ENCODE measurements around the gene NHS.

The NHS gene

DNA sequence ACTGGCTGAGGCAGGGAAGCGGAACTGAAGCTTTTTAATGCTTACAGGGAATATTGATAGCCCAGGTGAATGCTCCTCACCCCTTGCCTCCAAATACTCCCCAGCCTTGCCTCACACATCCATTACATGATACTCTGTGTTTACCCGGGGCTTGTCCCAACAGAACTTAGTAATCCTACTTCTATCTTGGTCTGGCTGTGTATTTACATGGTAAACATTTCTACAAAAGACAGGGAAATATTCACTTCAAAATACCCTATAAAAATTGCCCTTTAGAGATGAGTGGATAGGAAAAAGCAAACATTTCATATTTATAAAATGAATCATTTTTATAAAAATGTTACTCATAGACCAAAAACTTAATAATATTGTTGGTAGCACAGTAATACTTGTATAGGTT, 120.1 kb downstream of the NHS start:
- Histone ChIP-seq H3K4me2 (ENCODE audit: low read length, poor library complexity, severe bottlenecking) (no peak overlapping the region), H3K79me1 (replicated peaks; ENCODE audit: low read length, poor library complexity, severe bottlenecking) (peaks cover 6% of the 10 kb centered on the region), H2BK5ac (ENCODE audit: low read depth, low read length, poor library complexity, severe bottlenecking) (no peak overlapping the region), H3K9me3 (ENCODE audit: control insufficient read depth, low read length) (no peaks in the 10 kb centered on the region), H2AK5ac (ENCODE audit: low read length, severe bottlenecking) (no peak overlapping the region), H3K4ac (ENCODE audit: low read depth in 1 of 2, low read length in 2 of 2) (no peak overlapping the region), H3K27me3 (ENCODE audit: control insufficient read depth in 1 of 2, insufficient read depth in 1 of 2, low read length in 2 of 2) (peaks cover 0 to 5% of the 10 kb centered on the region in 2 experiments), H3K4me1 (ENCODE audit: control insufficient read depth, insufficient read depth, low read depth, low read length) (no peaks in the 10 kb centered on the region), H2BK120ac (ENCODE audit: low read depth, low read length) (no peak overlapping the region), H3K18ac (ENCODE audit: low read depth in 1 of 2, low read length in 2 of 2) (no peak overlapping the region), H3K14ac (ENCODE audit: low read length in 2 of 2) (no peak overlapping the region), H4K8ac (ENCODE audit: low read length) (no peak overlapping the region), H2BK15ac (ENCODE audit: low read depth, poor library complexity, severe bottlenecking) (no peak overlapping the region), H3K36me3 (ENCODE audit: control insufficient read depth in 1 of 2, insufficient read depth in 2 of 2, low read depth in 1 of 2, low read length in 2 of 2) (no peaks in the 10 kb centered on the region), H3K27ac (ENCODE audit: low read length, poor library complexity, severe bottlenecking) (no peak overlapping the region), H4K91ac (ENCODE audit: low read length) (no peak overlapping the region), H3K23ac (ENCODE audit: low read length in 2 of 2) (no peak overlapping the region), H2BK12ac (ENCODE audit: low read length in 2 of 2) (no peak overlapping the region), H3K4me3 (ENCODE audit: insufficient read depth in 1 of 2, low read depth in 1 of 2, low read length in 2 of 2) (no peak overlapping the region), H3K9ac (ENCODE audit: low read length) (no peak overlapping the region), H2AFZ (ENCODE audit: low read depth, low read length) (no peak overlapping the region)
- WGBS = 100% methylated on average over 1 of the region's 2 CpGs
- no peak for DNase-seq

DNA sequence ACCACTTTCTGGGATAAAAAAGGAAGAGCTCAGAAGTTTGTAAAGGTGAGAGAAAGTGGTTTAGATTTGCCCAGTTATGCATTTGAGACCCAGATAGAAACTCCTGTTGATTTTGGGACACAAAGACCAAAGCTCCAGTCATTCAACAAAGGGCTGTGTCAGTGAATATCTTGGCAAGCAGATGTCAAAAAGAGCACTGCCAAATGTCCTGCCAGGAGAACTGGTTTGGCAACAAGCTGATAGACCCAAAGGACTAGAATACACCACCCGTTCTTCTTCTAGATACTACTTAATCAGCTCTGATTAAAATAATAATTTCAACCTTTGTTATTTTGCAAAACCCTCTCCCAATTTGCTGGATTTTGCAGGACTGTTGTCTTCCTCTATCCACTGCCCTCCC, 121.4 kb downstream of the NHS start:
- Histone ChIP-seq H2BK15ac (ENCODE audit: low read depth, poor library complexity, severe bottlenecking) (no peak overlapping the region), H3K9ac (ENCODE audit: low read length) (no peak overlapping the region), H3K4me2 (ENCODE audit: low read length, poor library complexity, severe bottlenecking) (no peak overlapping the region), H2AK5ac (ENCODE audit: low read length, severe bottlenecking) (no peak overlapping the region), H3K9me3 (ENCODE audit: control insufficient read depth, low read length) (no peaks in the 10 kb centered on the region), H2AFZ (ENCODE audit: low read depth, low read length) (no peak overlapping the region), H2BK5ac (ENCODE audit: low read depth, low read length, poor library complexity, severe bottlenecking) (no peak overlapping the region), H3K79me1 (replicated peaks; ENCODE audit: low read length, poor library complexity, severe bottlenecking) (peaks cover 6% of the 10 kb centered on the region), H3K4me3 (ENCODE audit: insufficient read depth in 1 of 2, low read depth in 1 of 2, low read length in 2 of 2) (no peak overlapping the region), H3K4ac (ENCODE audit: low read depth in 1 of 2, low read length in 2 of 2) (no peak overlapping the region), H2BK120ac (ENCODE audit: low read depth, low read length) (no peak overlapping the region), H4K8ac (ENCODE audit: low read length) (no peak overlapping the region), H3K27ac (ENCODE audit: low read length, poor library complexity, severe bottlenecking) (no peak overlapping the region), H4K91ac (ENCODE audit: low read length) (no peak overlapping the region), H3K4me1 (ENCODE audit: control insufficient read depth, insufficient read depth, low read depth, low read length) (peaks cover 1% of the 10 kb centered on the region), H3K27me3 (ENCODE audit: control insufficient read depth in 1 of 2, insufficient read depth in 1 of 2, low read length in 2 of 2) (peaks cover 0 to 9% of the 10 kb centered on the region in 2 experiments), H2BK12ac (ENCODE audit: low read length in 2 of 2) (no peak overlapping the region), H3K18ac (ENCODE audit: low read depth in 1 of 2, low read length in 2 of 2) (no peak overlapping the region), H3K14ac (ENCODE audit: low read length in 2 of 2) (no peak overlapping the region), H3K23ac (ENCODE audit: low read length in 2 of 2) (no peak overlapping the region), H3K36me3 (ENCODE audit: control insufficient read depth in 1 of 2, insufficient read depth in 2 of 2, low read depth in 1 of 2, low read length in 2 of 2) (no peaks in the 10 kb centered on the region)
- WGBS = no CpG with 5 or more reads among the region's 1 CpG
- no peak for DNase-seq

DNA sequence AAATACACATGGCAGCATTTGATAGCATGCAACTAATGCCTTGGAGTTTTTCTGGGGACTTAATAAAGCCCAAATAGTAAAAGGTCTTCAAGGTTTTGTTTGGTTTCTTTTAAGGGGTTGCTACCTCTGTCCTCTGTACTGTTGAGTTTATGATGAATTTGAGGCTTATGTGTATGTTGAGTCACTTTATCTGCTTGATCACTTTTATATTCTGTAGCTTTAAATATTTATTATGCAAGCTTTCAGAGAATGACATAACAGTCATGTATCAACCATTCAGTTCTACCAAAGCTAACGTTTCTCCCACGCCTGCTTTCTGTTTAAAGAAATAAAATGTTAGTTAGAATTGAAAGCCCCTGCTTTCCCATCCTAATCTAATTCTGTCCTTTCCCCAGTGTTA, 122.2 kb downstream of the NHS start:
- no CpG with 5 or more reads among the region's 2 CpGs for WGBS
- H3K4me2 ChIP-seq (ENCODE audit: low read length, poor library complexity, severe bottlenecking) = no peak overlapping the region

DNA sequence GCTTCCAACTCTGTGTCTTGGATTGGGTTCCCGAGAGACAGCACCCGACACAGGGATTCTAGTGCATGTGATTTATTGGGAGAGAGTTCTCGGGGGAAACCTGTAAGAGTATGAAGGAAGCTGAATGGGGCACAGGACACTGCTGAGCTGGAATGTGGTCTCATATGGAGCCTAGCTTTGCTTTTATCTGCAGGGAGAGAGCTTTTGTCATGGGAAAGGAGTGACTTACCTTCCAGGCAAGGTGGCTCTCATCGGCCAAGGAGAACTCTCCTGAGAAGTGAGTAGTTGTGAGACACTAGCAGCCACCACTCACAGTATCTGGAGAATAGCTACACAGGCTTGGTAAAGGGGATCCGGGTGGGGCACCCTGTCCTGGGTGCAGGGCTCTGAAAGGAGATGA, 124.5 kb downstream of the NHS start:
- no peak overlapping the region for H2AK5ac ChIP-seq (ENCODE audit: low read length, severe bottlenecking)
- peaks cover 3% of the 10 kb centered on the region for H3K4me1 ChIP-seq (ENCODE audit: control insufficient read depth, insufficient read depth, low read depth, low read length)
- H3K4me3 ChIP-seq (ENCODE audit: insufficient read depth in 1 of 2, low read depth in 1 of 2, low read length in 2 of 2) = no peak overlapping the region
- H4K91ac ChIP-seq (ENCODE audit: low read length) = no peak overlapping the region
- H3K27ac ChIP-seq (ENCODE audit: low read length, poor library complexity, severe bottlenecking) = no peak overlapping the region
- peaks cover 0 to 5% of the 10 kb centered on the region in 2 experiments for H3K27me3 ChIP-seq (ENCODE audit: control insufficient read depth in 1 of 2, insufficient read depth in 1 of 2, low read length in 2 of 2)
- H2BK5ac ChIP-seq (ENCODE audit: low read depth, low read length, poor library complexity, severe bottlenecking) = no peak overlapping the region
- no peak overlapping the region for H3K14ac ChIP-seq (ENCODE audit: low read length in 2 of 2)
- no peak overlapping the region for H2BK120ac ChIP-seq (ENCODE audit: low read depth, low read length)
- H3K79me1 ChIP-seq (replicated peaks; ENCODE audit: low read length, poor library complexity, severe bottlenecking) = peaks cover 6% of the 10 kb centered on the region
- DNase-seq = no peak
- no peak overlapping the region for H3K18ac ChIP-seq (ENCODE audit: low read depth in 1 of 2, low read length in 2 of 2)
- H3K9ac ChIP-seq (ENCODE audit: low read length) = no peak overlapping the region
- H2BK15ac ChIP-seq (ENCODE audit: low read depth, poor library complexity, severe bottlenecking) = no peak overlapping the region
- H4K8ac ChIP-seq (ENCODE audit: low read length) = no peak overlapping the region
- no peak overlapping the region for H2BK12ac ChIP-seq (ENCODE audit: low read length in 2 of 2)
- 61% methylated on average over 5 of the region's 5 CpGs for WGBS
- H3K9me3 ChIP-seq (ENCODE audit: control insufficient read depth, low read length) = no peaks in the 10 kb centered on the region
- no peaks in the 10 kb centered on the region for H3K36me3 ChIP-seq (ENCODE audit: control insufficient read depth in 1 of 2, insufficient read depth in 2 of 2, low read depth in 1 of 2, low read length in 2 of 2)
- no peak overlapping the region for H3K23ac ChIP-seq (ENCODE audit: low read length in 2 of 2)
- H3K4ac ChIP-seq (ENCODE audit: low read depth in 1 of 2, low read length in 2 of 2) = no peak overlapping the region
- no peak overlapping the region for H3K4me2 ChIP-seq (ENCODE audit: low read length, poor library complexity, severe bottlenecking)
- no peak overlapping the region for H2AFZ ChIP-seq (ENCODE audit: low read depth, low read length)

More for the DNA sequence above, 122.2 kb downstream of the NHS start:
- peaks cover 6% of the 10 kb centered on the region for H3K79me1 ChIP-seq (replicated peaks; ENCODE audit: low read length, poor library complexity, severe bottlenecking)
- no peak overlapping the region for H3K14ac ChIP-seq (ENCODE audit: low read length in 2 of 2)
- H4K8ac ChIP-seq (ENCODE audit: low read length) = no peak overlapping the region
- peaks cover 0 to 9% of the 10 kb centered on the region in 2 experiments for H3K27me3 ChIP-seq (ENCODE audit: control insufficient read depth in 1 of 2, insufficient read depth in 1 of 2, low read length in 2 of 2)
- peaks cover 3% of the 10 kb centered on the region for H3K4me1 ChIP-seq (ENCODE audit: control insufficient read depth, insufficient read depth, low read depth, low read length)
- no peaks in the 10 kb centered on the region for H3K36me3 ChIP-seq (ENCODE audit: control insufficient read depth in 1 of 2, insufficient read depth in 2 of 2, low read depth in 1 of 2, low read length in 2 of 2)
- no peak overlapping the region for H3K27ac ChIP-seq (ENCODE audit: low read length, poor library complexity, severe bottlenecking)
- H3K9me3 ChIP-seq (ENCODE audit: control insufficient read depth, low read length) = no peaks in the 10 kb centered on the region
- no peak overlapping the region for H2AK5ac ChIP-seq (ENCODE audit: low read length, severe bottlenecking)
- H3K4me3 ChIP-seq (ENCODE audit: insufficient read depth in 1 of 2, low read depth in 1 of 2, low read length in 2 of 2) = no peak overlapping the region
- no peak overlapping the region for H2BK120ac ChIP-seq (ENCODE audit: low read depth, low read length)
- H2BK15ac ChIP-seq (ENCODE audit: low read depth, poor library complexity, severe bottlenecking) = no peak overlapping the region
- H3K18ac ChIP-seq (ENCODE audit: low read depth in 1 of 2, low read length in 2 of 2) = no peak overlapping the region
- no peak overlapping the region for H2AFZ ChIP-seq (ENCODE audit: low read depth, low read length)
- no peak overlapping the region for H3K4ac ChIP-seq (ENCODE audit: low read depth in 1 of 2, low read length in 2 of 2)
- no peak overlapping the region for H2BK12ac ChIP-seq (ENCODE audit: low read length in 2 of 2)
- H2BK5ac ChIP-seq (ENCODE audit: low read depth, low read length, poor library complexity, severe bottlenecking) = no peak overlapping the region
- H3K23ac ChIP-seq (ENCODE audit: low read length in 2 of 2) = no peak overlapping the region
- no peak overlapping the region for H4K91ac ChIP-seq (ENCODE audit: low read length)
- DNase-seq = no peak
- no peak overlapping the region for H3K9ac ChIP-seq (ENCODE audit: low read length)

Measured in mesenchymal stem cell (in vitro differentiated cells and primary cell).